ENCODE data around the gene VWF. TPM values are rescaled to one million over a fixed set of nuclear protein-coding genes. Genes with fewer than 3 reads are reported as not detected.
A peak's percentile ranks its signal among the peaks of the same experiment; 100 is the strongest.

Gene VWF
- total and polyA plus RNA-seq, 11 donors: 125 to 503 (median 238) TPM

GRCh38 chr12:6171409-6172015, 47.0 kb upstream of the VWF start:
- intact Hi-C loops (cut with DNase I): loop anchor here in 4 of 10 donors (2.0 to 10.0 kb wide), 4 partner anchors 17 to 97 kb away; partner anchors contain the start of gene VWF (in 3 of the 4)

DNA sequence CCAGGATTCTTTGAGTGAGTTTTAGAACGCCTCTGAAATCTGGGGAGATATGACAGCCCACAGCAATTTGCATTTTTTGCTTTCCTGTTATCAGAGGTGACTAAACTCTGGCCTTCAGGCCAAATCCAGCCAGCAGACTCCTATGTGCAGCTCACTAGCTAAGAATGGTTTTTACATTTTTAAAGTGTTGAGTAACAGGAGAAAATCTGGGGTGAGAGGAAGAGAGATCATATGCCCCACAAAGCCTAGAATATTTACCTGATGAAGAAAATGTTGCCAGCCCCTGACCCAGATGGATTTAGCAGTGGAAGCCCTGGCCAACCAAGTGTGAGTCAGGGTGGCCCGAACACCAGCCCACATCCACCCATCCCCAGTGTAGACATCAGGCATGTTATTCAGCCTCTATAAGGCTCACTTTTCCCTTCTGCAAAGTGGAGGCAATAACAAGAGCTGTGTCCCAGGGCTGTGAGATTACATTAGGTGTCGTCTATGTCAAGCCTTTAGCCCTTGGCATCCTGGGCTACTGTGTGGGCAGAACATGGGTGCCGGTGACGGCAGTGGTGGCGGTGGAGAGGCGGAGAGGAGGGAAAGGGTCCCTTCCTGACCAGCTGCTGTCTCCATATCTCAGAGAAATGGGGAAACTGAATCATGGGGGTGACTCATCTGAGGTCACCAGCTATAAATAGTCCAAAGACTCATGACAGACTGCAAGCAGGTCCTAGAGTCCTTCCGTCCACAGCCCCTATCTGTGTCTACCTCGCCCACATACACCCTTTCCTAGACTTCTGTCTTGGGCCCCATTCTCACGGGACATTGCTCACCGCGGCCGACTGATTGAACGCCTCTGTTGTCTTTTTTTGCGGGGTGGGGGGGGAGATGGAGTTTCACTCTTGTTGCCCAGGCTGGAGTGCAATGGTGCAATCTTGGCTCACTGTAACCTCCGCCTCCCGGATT, 43.1 kb upstream of the VWF start:
- H3K4me1 ChIP-seq: peaks cover 4 to 47% (median 24%) of the 10 kb centered on the region in 12 donors
- peak; percentile 63 to 90 (median 84) for ATAC-seq
- WGBS, 4 donors: 38 to 52% (median 45%) methylated on average over 16 to 17 of the region's 17 CpGs

More at GRCh38 chr12:6171409-6172015, 47.0 kb upstream of the VWF start:
- ATAC-seq (peak; percentile 51 to 88 (median 82)), DNase-seq (peak; percentile 76 to 84 (median 82))
- peak overlapping the region; percentile 24 to 90 (median 78) for H3K27ac ChIP-seq
- TF ChIP-seq CTCF (IDR thresholded peaks at IDR 0.05) (peak in 3 of 12 donors; percentile 15 to 22 (median 21)), POLR2A (IDR thresholded peaks at IDR 0.05) (no peak)
- H3K4me3 ChIP-seq: no peak overlapping the region
- H3K27me3 ChIP-seq: no peaks in the 10 kb centered on the region
- H3K9me3 ChIP-seq: no peaks in the 10 kb centered on the region
- no peaks in the 10 kb centered on the region for H3K36me3 ChIP-seq
- 49 to 66% (median 64%) methylated on average over 16 to 21 of the region's 21 CpGs for WGBS, 4 donors
- peaks cover 4 to 45% (median 24%) of the 10 kb centered on the region in 12 donors for H3K4me1 ChIP-seq

DNA sequence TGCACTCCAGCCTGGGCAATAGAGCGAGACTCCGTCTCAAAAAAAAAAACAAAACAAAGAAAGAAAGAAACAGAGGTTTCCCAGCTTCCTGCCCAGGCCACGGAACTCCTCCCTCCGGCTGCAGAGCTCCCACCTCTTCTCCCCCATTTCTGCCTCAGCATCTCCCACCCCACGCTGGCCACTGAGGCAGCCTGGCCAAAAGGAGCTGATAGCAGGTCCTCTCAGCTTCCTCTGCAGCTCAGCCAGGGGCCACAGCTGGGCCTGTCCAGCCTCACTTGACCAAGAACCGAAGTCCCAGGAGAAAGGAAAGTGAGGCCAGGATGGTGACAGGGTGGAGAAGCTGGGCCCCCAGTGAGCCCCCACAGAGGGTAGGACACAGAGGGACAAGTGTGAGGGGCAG, 42.3 kb upstream of the VWF start:
- Histone ChIP-seq H3K9me3 (no peaks in the 10 kb centered on the region), H3K4me3 (no peak overlapping the region), H3K4me1 (peaks cover 4 to 45% (median 24%) of the 10 kb centered on the region in 12 donors), H3K27ac (peak overlapping the region in 10 of 12 donors; percentile 59 to 96 (median 79)), H3K36me3 (no peaks in the 10 kb centered on the region), H3K27me3 (no peaks in the 10 kb centered on the region)
- intact Hi-C loops (cut with DNase I): loop anchor here in 1 of 10 donors (5.0 kb wide), 1 partner anchor 85 kb away; no protein-coding TSS in a partner anchor
- TF ChIP-seq CTCF (IDR thresholded peaks at IDR 0.05) (no peak), POLR2A (IDR thresholded peaks at IDR 0.05) (no peak)
- DNase-seq: no peak
- WGBS, 4 donors: 84 to 96% (median 90%) methylated on average over 6 of the region's 6 CpGs
- no peak for ATAC-seq

More for the DNA sequence above, 43.1 kb upstream of the VWF start:
- Histone ChIP-seq H3K27me3 (no peaks in the 10 kb centered on the region), H3K9me3 (no peaks in the 10 kb centered on the region), H3K36me3 (no peaks in the 10 kb centered on the region), H3K4me3 (peak overlapping the region in 1 of 12 donors; percentile 12), H3K27ac (peak overlapping the region; percentile 18 to 96 (median 74))
- peak in 4 of 5 donors; percentile 42 to 88 (median 72) for DNase-seq
- no peak for TF ChIP-seq CTCF (IDR thresholded peaks at IDR 0.05)
- TF ChIP-seq POLR2A (IDR thresholded peaks at IDR 0.05): no peak
- intact Hi-C loops (cut with DNase I): loop anchor here in 1 of 10 donors (5.0 kb wide), 1 partner anchor 85 kb away; no protein-coding TSS in a partner anchor

Measured in heart left ventricle (tissue), 16 donors.